Measurements from ENCODE around the gene OTUB2. TPM values are rescaled to one million over a fixed set of nuclear protein-coding genes. Genes with fewer than 3 reads are reported as not detected.

OTUB2 gene
- total RNA-seq, 2 experiments from 2014 or later = 0.28 to 0.84 TPM

GRCh38 chr14:94045101-94045500, 19.0 kb downstream of the OTUB2 start:
- POLR2A ChIA-PET = no interaction called here
- no peak overlapping the region for H3K27ac ChIP-seq (ENCODE audit: low read depth, low read length, poor library complexity, severe bottlenecking)
- H3K4me3 ChIP-seq (ENCODE audit: low read depth, low read length, poor library complexity, severe bottlenecking) = no peak overlapping the region
- intact Hi-C loops (cut with micrococcal nuclease; ENCODE audit: unreplicated experiment) = no loop called here
- TF ChIP-seq, protein P1, sequence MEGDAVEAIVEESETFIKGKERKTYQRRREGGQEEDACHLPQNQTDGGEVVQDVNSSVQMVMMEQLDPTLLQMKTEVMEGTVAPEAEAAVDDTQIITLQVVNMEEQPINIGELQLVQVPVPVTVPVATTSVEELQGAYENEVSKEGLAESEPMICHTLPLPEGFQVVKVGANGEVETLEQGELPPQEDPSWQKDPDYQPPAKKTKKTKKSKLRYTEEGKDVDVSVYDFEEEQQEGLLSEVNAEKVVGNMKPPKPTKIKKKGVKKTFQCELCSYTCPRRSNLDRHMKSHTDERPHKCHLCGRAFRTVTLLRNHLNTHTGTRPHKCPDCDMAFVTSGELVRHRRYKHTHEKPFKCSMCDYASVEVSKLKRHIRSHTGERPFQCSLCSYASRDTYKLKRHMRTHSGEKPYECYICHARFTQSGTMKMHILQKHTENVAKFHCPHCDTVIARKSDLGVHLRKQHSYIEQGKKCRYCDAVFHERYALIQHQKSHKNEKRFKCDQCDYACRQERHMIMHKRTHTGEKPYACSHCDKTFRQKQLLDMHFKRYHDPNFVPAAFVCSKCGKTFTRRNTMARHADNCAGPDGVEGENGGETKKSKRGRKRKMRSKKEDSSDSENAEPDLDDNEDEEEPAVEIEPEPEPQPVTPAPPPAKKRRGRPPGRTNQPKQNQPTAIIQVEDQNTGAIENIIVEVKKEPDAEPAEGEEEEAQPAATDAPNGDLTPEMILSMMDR (conservative IDR thresholded peaks at IDR 0.05; ENCODE audit: low read length) = no peak
- no peak for TF ChIP-seq EZH2phosphoT487 (IDR thresholded peaks at IDR 0.05; ENCODE audit: borderline replicate concordance, low read depth, low read length)
- peaks cover 32% of the 10 kb centered on the region for H3K36me3 ChIP-seq (ENCODE audit: insufficient read depth, low read length)
- no peaks in the 10 kb centered on the region for H3K79me2 ChIP-seq (ENCODE audit: insufficient read depth, low read depth, low read length)
- H3K9me3 ChIP-seq (ENCODE audit: low read length) = no peaks in the 10 kb centered on the region
- CTCF ChIA-PET (ENCODE audit: unreplicated experiment) = no interaction called here
- DNase-seq (ENCODE audit: low spot score) = no peak
- no peaks in the 10 kb centered on the region for H3K9me2 ChIP-seq (ENCODE audit: insufficient read depth, low read length)
- no peak overlapping the region for H2AFZ ChIP-seq (ENCODE audit: low read length)
- H3K4me2 ChIP-seq (ENCODE audit: low read length) = no peak overlapping the region
- no peaks in the 10 kb centered on the region for H4K20me1 ChIP-seq (ENCODE audit: insufficient read depth, low read length)
- H3K4me1 ChIP-seq (ENCODE audit: insufficient read depth, low read length, poor library complexity, severe bottlenecking) = no peaks in the 10 kb centered on the region
- no TSS peak for BruUV-seq (replicated peaks)

- no peak overlapping the region for H3K4me3 ChIP-seq (ENCODE audit: low read depth, low read length, poor library complexity, severe bottlenecking)
- intact Hi-C loops (cut with micrococcal nuclease; ENCODE audit: unreplicated experiment) = no loop called here
- H4K20me1 ChIP-seq (ENCODE audit: insufficient read depth, low read length) = no peaks in the 10 kb centered on the region
- POLR2A ChIA-PET = interaction anchor here (0.8 kb wide), 1 partner anchor 8 kb away, joined by 4 read pairs; no protein-coding TSS in a partner anchor
- no TSS peak for BruUV-seq (replicated peaks)
- H3K27ac ChIP-seq (ENCODE audit: low read depth, low read length, poor library complexity, severe bottlenecking) = no peak overlapping the region
- no peak for DNase-seq (ENCODE audit: low spot score)
- H3K4me1 ChIP-seq (ENCODE audit: insufficient read depth, low read length, poor library complexity, severe bottlenecking) = no peaks in the 10 kb centered on the region
- H3K79me2 ChIP-seq (ENCODE audit: insufficient read depth, low read depth, low read length) = no peaks in the 10 kb centered on the region
- H3K4me2 ChIP-seq (ENCODE audit: low read length) = no peak overlapping the region
- CTCF ChIA-PET (ENCODE audit: unreplicated experiment) = no interaction called here
- no peak for TF ChIP-seq EZH2phosphoT487 (IDR thresholded peaks at IDR 0.05; ENCODE audit: borderline replicate concordance, low read depth, low read length)
- TF ChIP-seq, protein P1 (conservative IDR thresholded peaks at IDR 0.05; ENCODE audit: low read length) = no peak
- no peaks in the 10 kb centered on the region for H3K9me2 ChIP-seq (ENCODE audit: insufficient read depth, low read length)
- H3K36me3 ChIP-seq (ENCODE audit: insufficient read depth, low read length) = peaks cover 38% of the 10 kb centered on the region
- H3K9me3 ChIP-seq (ENCODE audit: low read length) = no peaks in the 10 kb centered on the region
- no peak overlapping the region for H2AFZ ChIP-seq (ENCODE audit: low read length)
Observed at GRCh38 chr14:94045563-94046345, 19.6 kb downstream of the OTUB2 start.

- ChIA-PET CTCF (ENCODE audit: unreplicated experiment) (interaction anchor here (0.6 kb wide), 1 partner anchor 10 kb away, joined by 3 read pairs; no protein-coding TSS in a partner anchor), POLR2A (interaction anchor here (0.6 to 0.8 kb wide), 3 partner anchors 9 to 1610 kb away, joined by 3 to 4 read pairs (median 4); no protein-coding TSS in a partner anchor)
- no peak overlapping the region for H2AFZ ChIP-seq (ENCODE audit: low read length)
- H3K9me2 ChIP-seq (ENCODE audit: insufficient read depth, low read length) = no peaks in the 10 kb centered on the region
- no peak for DNase-seq (ENCODE audit: low spot score)
- no TSS peak for BruUV-seq (replicated peaks)
- intact Hi-C loops (cut with micrococcal nuclease; ENCODE audit: unreplicated experiment) = no loop called here
- no peak overlapping the region for H3K4me2 ChIP-seq (ENCODE audit: low read length)
- peaks cover 47% of the 10 kb centered on the region for H3K36me3 ChIP-seq (ENCODE audit: insufficient read depth, low read length)
- H3K4me1 ChIP-seq (ENCODE audit: insufficient read depth, low read length, poor library complexity, severe bottlenecking) = no peaks in the 10 kb centered on the region
- H3K27ac ChIP-seq (ENCODE audit: low read depth, low read length, poor library complexity, severe bottlenecking) = no peak overlapping the region
- no peak for TF ChIP-seq EZH2phosphoT487 (IDR thresholded peaks at IDR 0.05; ENCODE audit: borderline replicate concordance, low read depth, low read length)
- TF ChIP-seq, protein P1 (conservative IDR thresholded peaks at IDR 0.05; ENCODE audit: low read length) = no peak
- H4K20me1 ChIP-seq (ENCODE audit: insufficient read depth, low read length) = no peaks in the 10 kb centered on the region
- no peak overlapping the region for H3K4me3 ChIP-seq (ENCODE audit: low read depth, low read length, poor library complexity, severe bottlenecking)
- no peaks in the 10 kb centered on the region for H3K9me3 ChIP-seq (ENCODE audit: low read length)
- no peaks in the 10 kb centered on the region for H3K79me2 ChIP-seq (ENCODE audit: insufficient read depth, low read depth, low read length)
Observed at GRCh38 chr14:94046696-94047250, 20.6 kb downstream of the OTUB2 start.
